ENCODE data around the gene ATG2B.
"Not testable (repeated sequence)": the region's sequence is repeated elsewhere in the genome, so short reads cannot be mapped to it uniquely, and the experiment has no call there.

ATG2B gene

GRCh38 chr14:96359959-96360358, 3.2 kb downstream of the ATG2B start:
- TF ChIP-seq CTCF (conservative IDR thresholded peaks at IDR 0.05; ENCODE audit: low read length), result no peak
- no peak overlapping the region for H3K4me3 ChIP-seq (ENCODE audit: low read length)
- DNase-seq (ENCODE audit: low read depth), result no peak

- no peak for TF ChIP-seq CTCF (conservative IDR thresholded peaks at IDR 0.05; ENCODE audit: low read length)
- H3K4me3 ChIP-seq (ENCODE audit: low read length), result no peak overlapping the region
- no peak for DNase-seq (ENCODE audit: low read depth)
Observed at GRCh38 chr14:96357216-96357615, 5.9 kb downstream of the ATG2B start.

GRCh38 chr14:96354246-96354645, 8.9 kb downstream of the ATG2B start:
- no peak for TF ChIP-seq CTCF (conservative IDR thresholded peaks at IDR 0.05; ENCODE audit: low read length)
- DNase-seq (ENCODE audit: low read depth), result no peak
- no peak overlapping the region for H3K4me3 ChIP-seq (ENCODE audit: low read length)

GRCh38 chr14:96352708-96353107, 10.4 kb downstream of the ATG2B start:
- DNase-seq (ENCODE audit: low read depth), result no peak
- TF ChIP-seq CTCF (conservative IDR thresholded peaks at IDR 0.05; ENCODE audit: low read length), result no peak
- no peak overlapping the region for H3K4me3 ChIP-seq (ENCODE audit: low read length)

- TF ChIP-seq CTCF (conservative IDR thresholded peaks at IDR 0.05; ENCODE audit: low read length), result no peak
- no peak for DNase-seq (ENCODE audit: low read depth)
- H3K4me3 ChIP-seq (ENCODE audit: low read length), result no peak overlapping the region
Observed at GRCh38 chr14:96351986-96352385, 11.2 kb downstream of the ATG2B start.

GRCh38 chr14:96349286-96350075, 13.7 kb downstream of the ATG2B start:
- TF ChIP-seq CTCF (conservative IDR thresholded peaks at IDR 0.05; ENCODE audit: low read length), result no peak
- DNase-seq (ENCODE audit: low read depth), result no peak
- no peak overlapping the region for H3K4me3 ChIP-seq (ENCODE audit: low read length)

- not testable (repeated sequence) for DNase-seq (ENCODE audit: low read depth); H3K4me3 ChIP-seq (ENCODE audit: low read length)
Observed at GRCh38 chr14:96347957-96348356, 15.2 kb downstream of the ATG2B start.

Measured in AG10803 (cell line).